ENCODE results near the gene AFAP1.
A peak's percentile ranks its signal among the peaks of the same experiment; 100 is the strongest.

Gene AFAP1

GRCh38 chr4:7815981-7816380, 123.7 kb downstream of the AFAP1 start:
- ATAC-seq (replicated peaks; ENCODE audit: extremely low read depth, poor library complexity, severe bottlenecking) (no peak), DNase-seq (ENCODE audit: low spot score in 2 of 2) (no peak)
- H3K27me3 Mint-ChIP-seq, result no peaks in the 10 kb centered on the region
- H3K4me3 Mint-ChIP-seq, result no peak overlapping the region
- H3K4me1 Mint-ChIP-seq, result no peaks in the 10 kb centered on the region
- H3K27ac Mint-ChIP-seq (ENCODE audit: low read depth), result no peak overlapping the region
- peaks cover 18% of the 10 kb centered on the region for H3K36me3 Mint-ChIP-seq (ENCODE audit: insufficient read depth)
- no peaks in the 10 kb centered on the region for H3K9me3 Mint-ChIP-seq

DNA sequence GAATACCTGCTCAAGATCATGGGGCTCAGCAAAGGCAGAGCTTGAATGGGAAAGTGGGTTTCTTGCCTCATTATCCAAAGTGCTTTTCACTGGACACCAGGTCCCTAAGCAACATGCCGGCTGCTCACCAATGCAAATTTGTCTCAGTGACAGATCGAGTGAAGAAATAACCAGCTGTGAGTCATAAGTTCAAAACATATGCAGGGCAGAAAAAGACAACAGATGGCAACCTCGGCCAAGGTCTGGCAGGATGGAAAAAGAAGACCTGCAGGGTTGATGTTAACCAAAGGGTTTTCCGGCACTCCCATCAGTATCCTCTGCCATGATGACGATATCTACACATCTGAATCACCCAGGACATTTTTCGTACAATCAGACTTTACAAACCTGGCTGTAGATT, 124.1 kb downstream of the AFAP1 start:
- Mint-ChIP-seq H3K36me3 (ENCODE audit: insufficient read depth) (peaks cover 18% of the 10 kb centered on the region), H3K9me3 (no peaks in the 10 kb centered on the region), H3K4me1 (no peaks in the 10 kb centered on the region), H3K27ac (ENCODE audit: low read depth) (no peak overlapping the region), H3K4me3 (no peak overlapping the region), H3K27me3 (no peaks in the 10 kb centered on the region)
- DNase-seq (ENCODE audit: low spot score in 2 of 2), result no peak
- ATAC-seq (replicated peaks; ENCODE audit: extremely low read depth, poor library complexity, severe bottlenecking), result no peak

GRCh38 chr4:7814451-7814850, 125.2 kb downstream of the AFAP1 start:
- no peaks in the 10 kb centered on the region for H3K4me1 Mint-ChIP-seq
- no peaks in the 10 kb centered on the region for H3K9me3 Mint-ChIP-seq
- peaks cover 18% of the 10 kb centered on the region for H3K36me3 Mint-ChIP-seq (ENCODE audit: insufficient read depth)
- no peak overlapping the region for H3K4me3 Mint-ChIP-seq
- H3K27me3 Mint-ChIP-seq, result no peaks in the 10 kb centered on the region
- H3K27ac Mint-ChIP-seq (ENCODE audit: low read depth), result no peak overlapping the region
- ATAC-seq (replicated peaks; ENCODE audit: extremely low read depth, poor library complexity, severe bottlenecking) (no peak), DNase-seq (ENCODE audit: low spot score in 2 of 2) (no peak)

DNA sequence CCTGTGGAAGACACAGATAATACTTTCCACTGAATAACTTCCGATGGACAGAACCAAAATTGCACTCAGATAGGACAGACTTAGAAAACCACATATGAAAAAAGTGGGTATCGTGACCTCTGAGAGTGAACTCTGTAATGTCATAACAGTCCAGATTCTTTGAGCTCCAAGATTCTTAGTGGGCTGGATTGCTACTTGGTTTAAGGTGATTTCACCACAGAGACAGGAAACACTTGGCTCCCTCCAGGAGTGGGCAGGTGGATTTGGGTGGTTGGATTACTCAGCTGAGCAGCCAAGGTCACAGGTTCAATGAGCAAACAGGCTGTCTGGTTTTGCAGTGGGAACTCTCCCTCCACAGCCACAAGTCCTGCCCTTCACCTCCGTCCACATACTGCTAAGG, 126.0 kb downstream of the AFAP1 start:
- DNase-seq (ENCODE audit: low spot score in 2 of 2), result no peak
- ATAC-seq (replicated peaks; ENCODE audit: extremely low read depth, poor library complexity, severe bottlenecking), result no peak
- no peaks in the 10 kb centered on the region for H3K27me3 Mint-ChIP-seq
- no peak overlapping the region for H3K27ac Mint-ChIP-seq (ENCODE audit: low read depth)
- peaks cover 19% of the 10 kb centered on the region for H3K36me3 Mint-ChIP-seq (ENCODE audit: insufficient read depth)
- no peak overlapping the region for H3K4me3 Mint-ChIP-seq
- no peaks in the 10 kb centered on the region for H3K4me1 Mint-ChIP-seq
- H3K9me3 Mint-ChIP-seq, result no peaks in the 10 kb centered on the region

- Mint-ChIP-seq H3K27me3 (no peaks in the 10 kb centered on the region), H3K27ac (ENCODE audit: low read depth) (no peak overlapping the region), H3K36me3 (ENCODE audit: insufficient read depth) (peaks cover 20% of the 10 kb centered on the region), H3K4me3 (no peak overlapping the region), H3K4me1 (no peaks in the 10 kb centered on the region), H3K9me3 (no peaks in the 10 kb centered on the region)
- DNase-seq (ENCODE audit: low spot score in 2 of 2) (no peak), ATAC-seq (replicated peaks; ENCODE audit: extremely low read depth, poor library complexity, severe bottlenecking) (no peak)
Observed at GRCh38 chr4:7812921-7813320, 126.7 kb downstream of the AFAP1 start.

DNA sequence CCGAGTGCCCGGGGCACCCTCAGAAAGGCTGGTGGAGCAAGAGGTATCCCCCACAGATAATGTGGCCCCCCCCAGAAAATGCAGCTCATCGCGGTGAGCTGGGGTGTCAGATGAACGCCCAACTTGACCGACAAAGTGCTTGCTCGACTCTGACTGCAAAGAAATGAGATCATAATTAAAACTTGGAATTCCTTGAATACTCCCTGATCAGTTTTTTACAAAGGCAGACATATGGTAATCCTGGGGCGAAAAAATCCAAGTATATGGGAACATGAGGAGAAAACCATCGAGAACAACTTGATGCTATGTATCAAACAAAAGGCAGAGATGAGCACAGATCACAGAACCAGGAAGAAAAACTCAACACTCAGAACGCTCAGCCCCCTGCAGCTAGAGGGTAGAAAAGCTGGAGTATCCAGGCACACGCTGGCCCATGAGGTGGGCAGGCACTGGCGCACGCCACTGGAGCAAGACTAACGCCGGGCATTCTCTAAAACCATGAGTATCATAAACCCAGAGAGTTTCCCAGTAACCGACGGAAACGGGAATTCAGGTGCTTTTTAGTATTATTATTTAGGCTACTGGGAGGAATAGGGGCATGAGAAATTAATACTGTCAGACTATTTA, 127.3 kb downstream of the AFAP1 start:
- no peak for ATAC-seq (replicated peaks; ENCODE audit: extremely low read depth, poor library complexity, severe bottlenecking)
- Mint-ChIP-seq H3K36me3 (ENCODE audit: insufficient read depth) (peaks cover 22% of the 10 kb centered on the region), H3K4me3 (no peak overlapping the region), H3K4me1 (no peaks in the 10 kb centered on the region), H3K9me3 (no peaks in the 10 kb centered on the region), H3K27ac (ENCODE audit: low read depth) (no peak overlapping the region), H3K27me3 (no peaks in the 10 kb centered on the region)
- DNase-seq (ENCODE audit: low spot score in 2 of 2), result no peak

DNA sequence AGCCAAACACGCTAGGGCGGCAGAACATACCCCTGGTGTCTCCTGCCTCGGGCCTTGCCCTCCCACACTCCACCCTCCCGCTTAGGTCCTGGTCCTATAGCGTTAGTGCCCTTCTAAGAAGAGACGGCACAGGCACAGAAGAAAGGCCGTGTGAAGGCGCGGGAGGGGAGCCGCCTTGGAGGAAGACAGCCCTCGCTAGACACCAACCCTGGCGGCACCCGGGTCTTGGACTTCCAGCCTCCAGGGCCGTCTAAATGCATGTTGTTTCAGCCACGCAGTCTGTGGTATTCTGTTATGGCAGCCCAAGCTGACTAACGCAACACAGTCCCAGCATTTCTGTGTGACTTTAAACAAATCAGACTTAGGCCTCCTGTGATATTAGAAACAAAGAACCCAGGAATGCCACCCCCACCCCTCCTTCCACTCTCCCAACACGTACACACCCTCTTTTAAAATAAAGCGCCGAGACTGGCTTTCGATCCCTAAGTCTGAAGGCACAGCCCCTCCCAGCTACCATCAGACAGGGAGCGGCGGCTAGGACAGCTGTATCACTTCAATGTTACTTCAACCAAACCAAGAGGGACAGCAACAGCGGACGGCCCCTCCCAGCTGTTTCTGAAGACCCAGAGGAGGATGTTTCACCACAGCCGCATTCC, 128.0 kb downstream of the AFAP1 start:
- DNase-seq (ENCODE audit: low spot score in 2 of 2) (no peak), ATAC-seq (replicated peaks; ENCODE audit: extremely low read depth, poor library complexity, severe bottlenecking) (no peak)
- peaks cover 24% of the 10 kb centered on the region for H3K36me3 Mint-ChIP-seq (ENCODE audit: insufficient read depth)
- no peak overlapping the region for H3K4me3 Mint-ChIP-seq
- H3K4me1 Mint-ChIP-seq, result no peaks in the 10 kb centered on the region
- no peak overlapping the region for H3K27ac Mint-ChIP-seq (ENCODE audit: low read depth)
- no peaks in the 10 kb centered on the region for H3K27me3 Mint-ChIP-seq
- H3K9me3 Mint-ChIP-seq, result no peaks in the 10 kb centered on the region

- H3K9me3 Mint-ChIP-seq, result no peaks in the 10 kb centered on the region
- H3K36me3 Mint-ChIP-seq (ENCODE audit: insufficient read depth), result peaks cover 23% of the 10 kb centered on the region
- DNase-seq (ENCODE audit: low spot score in 2 of 2) (no peak), ATAC-seq (replicated peaks; ENCODE audit: extremely low read depth, poor library complexity, severe bottlenecking) (no peak)
- H3K4me1 Mint-ChIP-seq, result no peaks in the 10 kb centered on the region
- H3K4me3 Mint-ChIP-seq, result no peak overlapping the region
- no peaks in the 10 kb centered on the region for H3K27me3 Mint-ChIP-seq
- peak overlapping the region; percentile 69 for H3K27ac Mint-ChIP-seq (ENCODE audit: low read depth)
Observed at GRCh38 chr4:7810783-7811535, 128.7 kb downstream of the AFAP1 start.

GRCh38 chr4:7808752-7809151, 130.9 kb downstream of the AFAP1 start:
- no peak overlapping the region for H3K4me3 Mint-ChIP-seq
- no peaks in the 10 kb centered on the region for H3K27me3 Mint-ChIP-seq
- no peak overlapping the region for H3K27ac Mint-ChIP-seq (ENCODE audit: low read depth)
- DNase-seq (ENCODE audit: low spot score in 2 of 2) (no peak), ATAC-seq (replicated peaks; ENCODE audit: extremely low read depth, poor library complexity, severe bottlenecking) (no peak)
- peaks cover 14% of the 10 kb centered on the region for H3K36me3 Mint-ChIP-seq (ENCODE audit: insufficient read depth)
- no peaks in the 10 kb centered on the region for H3K4me1 Mint-ChIP-seq
- H3K9me3 Mint-ChIP-seq, result no peaks in the 10 kb centered on the region

DNA sequence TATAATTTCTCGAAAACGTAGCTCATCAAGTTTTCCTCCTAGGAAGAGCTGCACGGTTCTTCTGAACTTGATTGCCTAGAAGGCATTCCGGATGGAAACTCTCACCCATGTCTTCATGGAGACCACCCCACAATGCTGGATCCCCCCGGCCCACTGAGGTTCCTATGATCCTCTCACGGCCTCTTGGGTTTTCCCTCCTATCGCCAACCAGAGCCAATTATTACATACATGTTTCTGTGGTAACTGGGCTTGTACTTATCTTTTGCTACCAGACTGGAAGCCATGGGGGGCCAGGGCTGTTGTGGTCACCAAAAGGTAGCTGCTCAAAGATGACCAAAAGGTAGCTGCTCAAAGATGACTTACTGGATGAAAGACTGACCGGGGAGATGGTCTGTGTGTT, 131.5 kb downstream of the AFAP1 start:
- no peak for ATAC-seq (replicated peaks; ENCODE audit: extremely low read depth, poor library complexity, severe bottlenecking)
- H3K36me3 Mint-ChIP-seq (ENCODE audit: insufficient read depth), result peaks cover 13% of the 10 kb centered on the region
- H3K4me1 Mint-ChIP-seq, result no peaks in the 10 kb centered on the region
- no peaks in the 10 kb centered on the region for H3K9me3 Mint-ChIP-seq
- H3K27me3 Mint-ChIP-seq, result no peaks in the 10 kb centered on the region
- no peak overlapping the region for H3K27ac Mint-ChIP-seq (ENCODE audit: low read depth)
- no peak for DNase-seq (ENCODE audit: low spot score in 2 of 2)
- no peak overlapping the region for H3K4me3 Mint-ChIP-seq

GRCh38 chr4:7807351-7807921, 132.2 kb downstream of the AFAP1 start:
- no peaks in the 10 kb centered on the region for H3K4me1 Mint-ChIP-seq
- peaks cover 9% of the 10 kb centered on the region for H3K36me3 Mint-ChIP-seq (ENCODE audit: insufficient read depth)
- H3K9me3 Mint-ChIP-seq, result no peaks in the 10 kb centered on the region
- no peak overlapping the region for H3K4me3 Mint-ChIP-seq
- H3K27me3 Mint-ChIP-seq, result no peaks in the 10 kb centered on the region
- ATAC-seq (replicated peaks; ENCODE audit: extremely low read depth, poor library complexity, severe bottlenecking), result no peak
- DNase-seq (ENCODE audit: low spot score in 2 of 2), result no peak
- no peak overlapping the region for H3K27ac Mint-ChIP-seq (ENCODE audit: low read depth)

- ATAC-seq (replicated peaks; ENCODE audit: extremely low read depth, poor library complexity, severe bottlenecking), result no peak
- H3K27me3 Mint-ChIP-seq, result no peaks in the 10 kb centered on the region
Observed at GRCh38 chr4:7806338-7807090, 133.1 kb downstream of the AFAP1 start.

More at GRCh38 chr4:7806338-7807090, 133.1 kb downstream of the AFAP1 start:
- H3K4me1 Mint-ChIP-seq, result peaks cover 6% of the 10 kb centered on the region
- peaks cover 7% of the 10 kb centered on the region for H3K36me3 Mint-ChIP-seq (ENCODE audit: insufficient read depth)
- H3K9me3 Mint-ChIP-seq, result no peaks in the 10 kb centered on the region
- no peak overlapping the region for H3K4me3 Mint-ChIP-seq
- H3K27ac Mint-ChIP-seq (ENCODE audit: low read depth), result no peak overlapping the region
- DNase-seq (ENCODE audit: low spot score in 2 of 2), result no peak

All from central memory CD8-positive, alpha-beta T cell (primary cell).